Loucy (cell line): ENCODE results near the gene TBCD.

Experiments used
- H2AFZ ChIP-seq: fragments of 200-600 bp; sonication (generic); 2 replicates; pipeline ENCODE4 v1.6.0; 2016; ENCODE audit warnings: antibody characterized with exemption, mild to moderate bottlenecking, low read length, moderate library complexity
- H3F3A ChIP-seq: fragments of 200-600 bp; 2 replicates; pipeline ENCODE4 v1.6.0; 2016; ENCODE audit warnings: antibody characterized with exemption, low read depth, mild to moderate bottlenecking
- H3K27me3 ChIP-seq: fragments of 200-600 bp; sonication (generic); 2 replicates; pipeline ENCODE4 v1.6.1; 2014; ENCODE audit warnings: low read length, mild to moderate bottlenecking; ENCODE audit not compliant: insufficient read depth, poor library complexity, severe bottlenecking
- H3K36me3 ChIP-seq: fragments of 200-600 bp; sonication (generic); 2 replicates; pipeline ENCODE4 v1.6.1; 2016; ENCODE audit warnings: low read length; ENCODE audit not compliant: insufficient read depth
- H3K4me1 ChIP-seq: fragments of 200-600 bp; sonication (generic); 2 replicates; pipeline ENCODE4 v1.5.1; 2014; ENCODE audit warnings: low read length, mild to moderate bottlenecking; ENCODE audit not compliant: insufficient read depth, poor library complexity, severe bottlenecking
- H3K4me2 ChIP-seq: fragments of 200-600 bp; sonication (generic); 2 replicates; pipeline ENCODE4 v1.6.0; 2014; ENCODE audit warnings: antibody characterized with exemption, low read length, low read depth, mild to moderate bottlenecking; ENCODE audit not compliant: poor library complexity, severe bottlenecking
- H3K4me3 ChIP-seq: fragments of 200-600 bp; sonication (generic); 2 replicates; pipeline ENCODE4 v1.5.1; 2014; ENCODE audit warnings: low read length, mild to moderate bottlenecking, mixed read lengths; ENCODE audit not compliant: poor library complexity, severe bottlenecking
- H3K79me2 ChIP-seq: fragments of 200-600 bp; sonication (generic); 2 replicates; pipeline ENCODE4 v1.6.1; 2014; ENCODE audit warnings: low read length; ENCODE audit not compliant: insufficient read depth
- H3K9ac ChIP-seq: fragments of 200-600 bp; sonication (generic); 2 replicates; pipeline ENCODE4 v1.6.0; 2014; ENCODE audit warnings: mild to moderate bottlenecking, low read depth, low read length, moderate library complexity; ENCODE audit not compliant: poor library complexity, severe bottlenecking
- H3K9me2 ChIP-seq: fragments of 200-600 bp; sonication (generic); replicated peaks from 2 replicates; pipeline ENCODE4 v1.6.1; 2016; ENCODE audit warnings: low read depth, low read length, mixed read lengths
- H3K9me3 ChIP-seq: fragments of 200-600 bp; sonication (generic); 2 replicates; pipeline ENCODE4 v1.6.1; 2014; ENCODE audit warnings: mild to moderate bottlenecking, antibody characterized with exemption, low read length, low read depth; ENCODE audit not compliant: insufficient read depth
- H4K20me1 ChIP-seq: fragments of 200-600 bp; sonication (generic); 2 replicates; pipeline ENCODE4 v1.6.0; 2014; ENCODE audit warnings: antibody characterized with exemption, low read length, mild to moderate bottlenecking; ENCODE audit not compliant: insufficient read depth, poor library complexity, severe bottlenecking
- CTCF ChIP-seq: fragments of 200-600 bp; sonication (generic); conservative IDR thresholded peaks from 2 replicates; pipeline ENCODE4 v1.5.1; 2014; ENCODE audit warnings: mild to moderate bottlenecking, antibody characterized with exemption, low read length
- EZH2phosphoT487 ChIP-seq: fragments of 200-600 bp; IDR thresholded peaks from 2 replicates; pipeline ENCODE4 v1.6.1; 2018; ENCODE audit warnings: antibody characterized with exemption, mild to moderate bottlenecking, moderate library complexity, borderline replicate concordance

TBCD gene

GRCh38 chr17:82924812-82925211 lies 172.9 kb downstream of the TBCD start:
- H3F3A ChIP-seq = no peaks in the 10 kb centered on the region
- H3K9ac ChIP-seq = no peak overlapping the region
- no peaks in the 10 kb centered on the region for H3K27me3 ChIP-seq
- H3K9me2 ChIP-seq = no peaks in the 10 kb centered on the region
- no peaks in the 10 kb centered on the region for H3K4me1 ChIP-seq
- no peaks in the 10 kb centered on the region for H3K79me2 ChIP-seq
- H3K4me2 ChIP-seq = no peak overlapping the region
- TF ChIP-seq EZH2phosphoT487 = no peak
- no peak; the same call in 1 of the 2 replicates for TF ChIP-seq CTCF
- peaks cover 87% of the 10 kb centered on the region; the same call in 1 of the 2 replicates for H3K36me3 ChIP-seq
- H3K4me3 ChIP-seq = no peak overlapping the region
- no peaks in the 10 kb centered on the region for H4K20me1 ChIP-seq
- H2AFZ ChIP-seq = no peak overlapping the region
- no peaks in the 10 kb centered on the region for H3K9me3 ChIP-seq

GRCh38 chr17:82925336-82925735 lies 173.5 kb downstream of the TBCD start:
- Histone ChIP-seq H3F3A (no peaks in the 10 kb centered on the region), H3K79me2 (no peaks in the 10 kb centered on the region), H2AFZ (no peak overlapping the region), H3K9me2 (no peaks in the 10 kb centered on the region), H3K36me3 (peaks cover 90% of the 10 kb centered on the region; the same call in 1 of the 2 replicates), H4K20me1 (no peaks in the 10 kb centered on the region), H3K27me3 (no peaks in the 10 kb centered on the region), H3K9me3 (no peaks in the 10 kb centered on the region), H3K4me2 (no peak overlapping the region), H3K4me3 (no peak overlapping the region), H3K9ac (no peak overlapping the region), H3K4me1 (no peaks in the 10 kb centered on the region)
- TF ChIP-seq CTCF (no peak), EZH2phosphoT487 (no peak)

- Histone ChIP-seq H4K20me1 (no peaks in the 10 kb centered on the region), H3F3A (no peaks in the 10 kb centered on the region), H3K9me2 (no peaks in the 10 kb centered on the region), H3K79me2 (no peaks in the 10 kb centered on the region), H3K4me2 (no peak overlapping the region), H2AFZ (no peak overlapping the region), H3K9ac (no peak overlapping the region), H3K36me3 (peaks cover 94% of the 10 kb centered on the region; the same call in 1 of the 2 replicates), H3K27me3 (no peaks in the 10 kb centered on the region), H3K9me3 (no peaks in the 10 kb centered on the region), H3K4me3 (no peak overlapping the region), H3K4me1 (no peaks in the 10 kb centered on the region)
- TF ChIP-seq CTCF (no peak), EZH2phosphoT487 (no peak)
Observed at GRCh38 chr17:82926081-82926480, 174.2 kb downstream of the TBCD start.
